Fibroblast of the aortic adventitia (primary cell): ENCODE data around the gene ZNF804A. TPM values are rescaled to one million over a fixed set of nuclear protein-coding genes. Genes with fewer than 3 reads are reported as not detected.

Experiments
- DNase-seq: peaks from one replicate; pipeline ENCODE4 v3.0.0-alpha.2; 2010; ENCODE audit warnings: low read depth
- H3K4me3 ChIP-seq: 2 replicates; pipeline ENCODE4 v1.5.1; 2011; ENCODE audit warnings: low read depth, mild to moderate bottlenecking, control low read depth, low read length, moderate library complexity
- total RNA-seq: library from RNA; depleted of rRNA; stranded (reverse); fragments of >200 nt; gene quantifications from 2 replicates; pipeline ENCODE4 v1.2.3, GENCODE V29; 2012; ENCODE audit warnings: low replicate concordance
- TF ChIP-seq, protein P1 (sequence below): IDR thresholded peaks from 2 replicates; pipeline ENCODE4 v1.5.1; 2011; ENCODE audit warnings: mild to moderate bottlenecking, low read length, control low read depth, inconsistent platforms; ENCODE audit not compliant: insufficient read depth

The ZNF804A gene
- total RNA-seq, 1 donor: 12.9 TPM

- no peak overlapping the region for H3K4me3 ChIP-seq
- TF ChIP-seq, protein P1, sequence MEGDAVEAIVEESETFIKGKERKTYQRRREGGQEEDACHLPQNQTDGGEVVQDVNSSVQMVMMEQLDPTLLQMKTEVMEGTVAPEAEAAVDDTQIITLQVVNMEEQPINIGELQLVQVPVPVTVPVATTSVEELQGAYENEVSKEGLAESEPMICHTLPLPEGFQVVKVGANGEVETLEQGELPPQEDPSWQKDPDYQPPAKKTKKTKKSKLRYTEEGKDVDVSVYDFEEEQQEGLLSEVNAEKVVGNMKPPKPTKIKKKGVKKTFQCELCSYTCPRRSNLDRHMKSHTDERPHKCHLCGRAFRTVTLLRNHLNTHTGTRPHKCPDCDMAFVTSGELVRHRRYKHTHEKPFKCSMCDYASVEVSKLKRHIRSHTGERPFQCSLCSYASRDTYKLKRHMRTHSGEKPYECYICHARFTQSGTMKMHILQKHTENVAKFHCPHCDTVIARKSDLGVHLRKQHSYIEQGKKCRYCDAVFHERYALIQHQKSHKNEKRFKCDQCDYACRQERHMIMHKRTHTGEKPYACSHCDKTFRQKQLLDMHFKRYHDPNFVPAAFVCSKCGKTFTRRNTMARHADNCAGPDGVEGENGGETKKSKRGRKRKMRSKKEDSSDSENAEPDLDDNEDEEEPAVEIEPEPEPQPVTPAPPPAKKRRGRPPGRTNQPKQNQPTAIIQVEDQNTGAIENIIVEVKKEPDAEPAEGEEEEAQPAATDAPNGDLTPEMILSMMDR: no peak
- no peak for DNase-seq
These were observed 19.1 kb upstream of the ZNF804A start for GRCh38 chr2:184579226-184579625.

DNA sequence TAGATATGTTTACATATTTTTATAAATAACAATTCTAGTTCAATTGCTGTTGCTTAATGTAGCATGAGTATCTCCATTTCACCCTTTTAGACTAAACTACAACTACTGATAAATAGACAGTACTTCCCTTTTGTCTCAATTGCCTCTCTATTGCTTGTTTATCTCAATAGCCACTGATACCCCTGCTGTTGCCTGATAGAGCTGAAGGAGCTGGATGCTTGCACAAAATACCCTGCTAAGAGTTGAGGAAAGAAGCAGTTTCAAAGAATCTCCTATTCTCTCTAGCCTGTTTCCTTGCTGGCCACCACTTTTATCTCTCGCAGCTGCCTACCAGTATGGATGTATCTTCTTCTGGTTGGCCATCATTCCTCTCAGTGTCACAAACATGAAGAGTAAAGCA, 16.9 kb upstream of the ZNF804A start:
- H3K4me3 ChIP-seq: no peak overlapping the region
- TF ChIP-seq, protein P1: no peak
- no peak for DNase-seq

DNA sequence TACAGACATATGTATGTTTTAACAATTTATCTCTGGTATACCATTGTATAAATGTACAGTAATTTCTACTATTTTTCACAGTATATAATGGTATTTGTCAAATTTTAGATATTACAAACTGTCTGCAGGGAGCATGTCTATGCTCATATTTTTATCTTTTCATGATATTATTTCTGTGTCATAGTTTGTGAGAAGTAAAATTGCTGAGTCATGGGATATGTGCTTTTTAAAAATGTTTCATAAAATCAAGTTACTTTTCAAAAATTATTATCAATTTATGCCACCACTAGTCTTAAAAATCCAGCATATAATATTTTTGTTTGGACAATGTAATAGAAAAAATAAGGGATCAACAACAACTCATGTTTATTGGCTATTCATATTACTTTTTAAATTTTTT, 9.1 kb upstream of the ZNF804A start:
- TF ChIP-seq, protein P1: no peak
- H3K4me3 ChIP-seq: no peak overlapping the region
- DNase-seq: no peak

- peak; percentile 65 for DNase-seq
- TF ChIP-seq, protein P1: peak; percentile 24
- H3K4me3 ChIP-seq: peak overlapping the region; percentile 77
These were observed 1.4 kb upstream of the ZNF804A start for GRCh38 chr2:184596819-184597411.

- peak; percentile 71 for DNase-seq
- TF ChIP-seq, protein P1: no peak
- H3K4me3 ChIP-seq: peak overlapping the region; percentile 77
These were observed 748 bp upstream of the ZNF804A start for GRCh38 chr2:184597571-184597991.

- no peak for DNase-seq
These were observed 370 bp upstream of the ZNF804A start for GRCh38 chr2:184598002-184598315.

More at GRCh38 chr2:184598002-184598315, 370 bp upstream of the ZNF804A start:
- TF ChIP-seq, protein P1: no peak
- H3K4me3 ChIP-seq: peak overlapping the region; percentile 77
